GM18517 (cell line): ENCODE results near the gene CLEC4E.
A peak's percentile ranks its signal among the peaks of the same experiment; 100 is the strongest.
"Not testable (repeated sequence)": the region's sequence is repeated elsewhere in the genome, so short reads cannot be mapped to it uniquely, and the experiment has no call there.

ENCODE experiments used
- ATAC-seq: cut with Tn5 transposase; IDR thresholded peaks from one replicate; pipeline ENCODE4 v1.9.1; 2021; ENCODE audit warnings: mild to moderate bottlenecking, moderate library complexity; ENCODE audit not compliant: unreplicated experiment

CLEC4E gene

DNA sequence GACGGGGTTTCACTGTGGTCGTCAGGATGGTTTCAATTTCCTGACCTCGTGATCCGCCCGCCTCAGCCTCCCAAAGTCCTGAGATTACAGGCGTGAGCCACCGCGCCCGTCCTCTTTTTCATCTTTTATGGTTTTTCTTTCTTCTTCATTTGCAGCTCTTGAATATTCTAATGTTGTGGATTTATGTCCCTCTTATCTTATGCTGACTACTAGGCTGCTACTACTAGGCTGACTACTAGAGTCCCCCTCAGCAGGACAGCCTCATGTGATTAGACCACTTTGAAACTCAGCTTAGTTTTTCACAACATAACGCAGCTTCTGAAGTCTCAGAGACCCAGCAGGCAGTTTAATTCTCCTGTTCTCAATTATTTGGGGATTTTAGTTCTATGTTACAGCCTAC is 857 bp upstream of the CLEC4E start:
- no peak for ATAC-seq

DNA sequence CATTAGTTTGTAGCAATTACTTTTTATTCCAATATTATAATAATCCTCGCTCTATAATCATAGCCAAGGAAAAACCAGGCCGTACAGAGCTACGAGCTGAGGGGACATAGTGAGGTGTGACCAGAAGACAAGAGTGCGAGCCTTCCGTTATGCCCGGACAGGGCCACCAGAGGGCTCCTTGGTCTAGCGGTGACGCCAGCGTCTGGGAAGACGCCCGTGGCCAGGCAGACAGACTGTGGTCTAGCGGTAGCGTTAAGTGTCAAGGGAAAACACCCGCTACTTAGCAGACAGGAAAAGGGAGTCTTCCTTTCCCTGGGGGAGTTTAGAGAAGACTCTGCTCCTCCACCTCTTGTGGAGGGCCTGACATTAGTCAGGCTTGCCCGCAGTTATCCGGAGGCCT is 2.9 kb downstream of the CLEC4E start:
- not testable (repeated sequence) for ATAC-seq

DNA sequence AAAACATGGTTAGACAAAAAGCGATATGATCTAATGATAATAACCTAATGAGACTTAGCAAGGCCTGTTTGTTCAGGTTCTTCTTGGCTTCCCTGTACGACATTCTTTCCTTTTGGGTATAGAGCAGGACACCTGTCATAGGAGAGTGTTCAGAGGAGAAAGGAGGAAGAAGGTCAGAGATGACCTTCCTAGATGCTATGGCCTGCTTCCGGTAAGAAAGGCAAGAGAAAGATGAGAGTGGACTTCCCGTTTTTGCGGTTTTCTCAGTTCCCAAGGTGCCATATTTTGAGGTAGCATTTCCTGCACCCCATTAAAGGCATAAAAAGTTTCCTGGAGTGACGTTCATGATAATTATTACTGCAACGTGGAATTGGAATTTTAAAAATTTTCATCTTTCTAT is 8.7 kb downstream of the CLEC4E start:
- ATAC-seq = no peak

DNA sequence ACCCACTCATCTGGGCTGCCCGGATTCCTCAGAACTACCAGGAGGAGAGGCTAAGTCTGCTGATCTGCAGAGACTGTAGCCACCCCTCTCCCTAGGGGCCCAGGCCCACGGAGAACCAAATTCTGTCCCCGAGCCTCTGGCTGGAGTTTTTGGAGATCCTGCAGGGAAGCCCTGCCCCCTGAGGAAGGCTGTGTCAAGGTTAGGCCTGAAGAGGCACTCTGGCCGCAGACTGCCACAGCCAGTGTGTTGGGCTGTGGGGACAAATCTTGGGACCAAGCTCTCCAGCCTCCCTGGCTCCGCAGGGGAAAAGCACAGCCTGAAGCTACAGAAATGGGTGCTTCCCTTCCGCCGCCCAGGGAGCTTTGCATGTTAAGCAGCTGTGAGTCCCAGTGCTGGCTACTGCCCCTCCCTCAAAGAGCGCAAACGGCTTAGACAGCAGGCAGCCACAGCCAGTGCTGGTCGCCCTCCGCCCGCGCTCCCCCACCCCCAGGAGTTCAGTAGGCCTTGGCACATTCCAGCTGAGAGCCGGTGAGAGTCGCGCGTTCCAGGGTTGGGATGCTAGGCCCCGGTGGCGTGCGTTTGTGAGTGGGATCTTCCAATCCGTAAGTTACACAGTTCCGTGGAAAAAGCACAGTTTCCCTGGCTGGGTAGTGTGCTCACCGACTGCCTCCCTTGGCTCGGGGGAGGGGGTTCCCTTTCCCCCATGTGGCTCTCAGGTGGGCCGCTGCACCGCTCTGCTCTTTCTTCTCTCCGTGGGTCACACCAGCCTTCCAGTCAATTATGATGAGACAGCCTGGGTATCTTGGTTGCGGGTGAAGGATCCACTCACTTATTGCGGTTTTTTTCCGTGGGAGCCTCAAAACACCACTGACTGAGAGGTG is 13.2 kb downstream of the CLEC4E start:
- no peak for ATAC-seq

DNA sequence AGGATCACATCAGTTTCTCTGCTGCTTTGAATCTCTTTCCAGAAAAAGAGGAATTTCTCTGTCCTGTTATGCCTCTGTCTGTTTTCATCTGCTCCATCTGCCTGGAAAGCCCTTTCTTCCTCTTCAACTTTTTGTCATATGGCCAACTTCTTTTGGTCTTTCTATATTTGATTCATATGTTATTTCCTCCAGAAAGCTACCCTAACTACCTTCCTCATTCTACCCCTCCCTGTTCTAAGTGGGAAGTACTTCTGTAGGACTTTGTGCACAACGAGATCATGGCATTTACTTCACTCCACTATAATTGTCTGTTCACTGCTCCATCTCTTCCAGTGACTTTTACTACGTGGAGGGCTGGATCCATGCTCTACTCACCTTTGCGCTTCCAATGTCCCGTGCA is 21.5 kb downstream of the CLEC4E start:
- ATAC-seq = no peak

DNA sequence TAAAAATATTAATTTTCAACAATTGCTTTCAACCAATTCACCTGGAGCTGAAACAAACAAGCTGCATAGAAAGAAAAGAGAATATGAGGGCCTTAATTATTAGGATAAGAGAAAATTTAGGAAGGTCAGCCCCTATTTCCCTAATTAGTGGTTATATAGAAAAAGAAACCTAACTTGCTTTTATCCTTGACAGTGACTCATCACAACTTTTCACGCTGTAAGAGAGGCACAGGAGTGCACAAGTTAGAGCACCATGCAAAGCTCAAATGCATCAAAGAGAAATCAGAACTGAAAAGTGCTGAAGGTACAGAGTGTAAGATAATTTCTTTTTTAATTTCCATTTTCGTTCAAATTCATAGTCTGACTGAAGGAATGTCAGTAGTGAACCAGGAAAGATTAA is 22.7 kb downstream of the CLEC4E start:
- no peak for ATAC-seq

DNA sequence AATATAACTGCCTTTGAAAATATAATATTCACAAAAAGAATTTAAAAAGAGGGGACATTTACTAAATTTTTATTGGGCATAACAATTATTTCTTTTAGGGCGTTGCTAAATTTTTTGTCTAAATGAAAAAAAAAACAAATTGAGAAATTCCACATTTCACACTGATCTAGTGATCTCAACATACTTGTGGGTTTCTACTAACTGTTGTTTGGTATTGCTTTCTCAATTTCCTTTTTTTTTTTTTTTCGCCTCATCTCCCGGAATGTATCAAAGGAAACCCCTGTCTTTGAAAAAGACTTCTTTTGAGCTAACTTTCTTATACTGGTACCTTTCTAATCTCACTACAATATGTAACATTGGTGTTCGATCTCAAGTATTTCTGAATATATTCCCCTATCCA is 27.4 kb downstream of the CLEC4E start, which contains the start of gene CLEC4D:
CLEC4D (plus strand) TSS at position 248 of the 400 bp plus-strand sequence. CDS start 230 bp downstream, outside the sequence.
- ATAC-seq = no peak

DNA sequence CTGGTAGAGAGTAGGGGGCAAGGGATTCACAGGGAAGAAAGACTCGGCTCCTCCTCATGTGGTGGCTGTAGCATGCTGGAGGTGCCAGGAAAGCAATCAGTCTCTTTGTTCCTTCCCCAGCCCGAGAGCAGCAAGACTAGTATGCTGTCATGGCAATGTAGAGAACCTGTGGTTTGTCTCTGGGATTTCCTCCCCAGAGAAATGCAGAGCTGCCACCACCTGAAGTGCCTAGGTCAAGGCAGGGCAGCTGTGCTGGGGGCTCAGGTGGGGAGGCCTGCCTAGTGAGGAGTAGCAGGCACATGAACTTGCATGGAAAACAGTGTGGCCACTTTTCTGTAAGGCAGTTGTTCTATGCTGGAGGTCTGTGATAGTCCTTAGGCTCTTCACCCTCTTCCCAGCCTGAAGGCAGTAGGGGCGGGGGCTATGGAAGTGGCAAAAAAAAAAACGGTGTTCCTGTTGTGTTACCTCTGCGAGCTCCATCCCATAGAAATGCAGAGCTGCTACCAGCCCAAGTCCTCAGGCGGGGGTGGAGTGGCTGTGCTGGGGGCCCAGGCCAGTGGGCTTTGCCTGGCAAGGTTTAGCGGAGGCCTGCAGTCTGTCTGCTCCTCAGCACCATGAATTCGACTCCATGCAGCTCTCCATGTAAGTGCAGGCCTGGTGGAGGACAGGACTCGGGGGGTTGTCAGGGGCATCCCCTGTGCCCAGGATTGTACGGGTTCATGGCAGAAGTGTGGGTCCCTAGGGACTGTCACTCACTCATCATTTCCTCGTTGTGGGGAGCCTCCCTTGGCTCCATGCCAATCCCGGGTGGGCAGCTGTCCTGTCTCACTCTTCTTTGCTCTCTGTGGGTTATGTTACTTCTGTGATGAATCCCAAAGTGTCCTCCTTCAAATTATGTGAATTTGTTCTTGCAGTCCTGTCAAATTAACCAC is 31.5 kb downstream of the CLEC4E start:
- no peak for ATAC-seq

DNA sequence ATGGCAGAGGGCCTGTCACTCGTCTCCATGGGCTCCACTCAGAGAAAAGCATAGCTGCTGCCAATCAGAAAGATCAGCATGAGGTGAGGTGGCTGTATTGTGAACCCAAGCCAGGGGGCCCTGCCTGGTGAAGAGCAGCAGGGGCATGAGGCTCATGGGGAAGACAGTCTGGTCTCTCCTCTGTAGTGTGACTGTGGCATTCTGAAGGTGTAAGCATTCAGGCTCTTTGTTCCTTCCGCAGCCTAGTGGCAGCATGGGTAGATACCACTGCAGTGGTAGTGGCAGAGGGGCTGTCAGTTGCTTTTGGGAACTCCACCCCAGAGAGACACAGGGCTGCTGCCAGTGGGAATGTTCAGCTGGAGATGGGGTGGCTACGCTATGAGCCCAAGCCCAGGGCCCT is 32.5 kb downstream of the CLEC4E start:
- no peak for ATAC-seq

DNA sequence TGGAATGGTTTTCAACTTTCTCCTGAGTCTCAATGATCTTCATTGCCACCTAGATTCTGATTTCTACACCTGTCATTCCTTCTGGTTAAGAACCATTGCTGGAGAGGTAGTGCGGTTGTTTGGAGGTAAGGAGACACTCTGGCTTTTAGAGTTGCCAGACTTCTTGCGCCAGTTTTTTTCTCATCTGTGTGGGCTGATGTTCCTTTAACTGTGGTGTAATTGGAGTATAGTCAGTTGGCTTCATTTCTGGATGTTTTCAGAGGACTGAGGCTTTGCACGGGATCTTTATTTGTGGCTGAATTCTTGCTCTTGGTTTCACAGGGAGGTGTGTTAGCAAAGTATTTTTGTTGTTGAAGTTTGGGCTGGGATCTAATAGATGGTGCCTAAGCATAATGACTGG is 33.1 kb downstream of the CLEC4E start:
- no peak for ATAC-seq

DNA sequence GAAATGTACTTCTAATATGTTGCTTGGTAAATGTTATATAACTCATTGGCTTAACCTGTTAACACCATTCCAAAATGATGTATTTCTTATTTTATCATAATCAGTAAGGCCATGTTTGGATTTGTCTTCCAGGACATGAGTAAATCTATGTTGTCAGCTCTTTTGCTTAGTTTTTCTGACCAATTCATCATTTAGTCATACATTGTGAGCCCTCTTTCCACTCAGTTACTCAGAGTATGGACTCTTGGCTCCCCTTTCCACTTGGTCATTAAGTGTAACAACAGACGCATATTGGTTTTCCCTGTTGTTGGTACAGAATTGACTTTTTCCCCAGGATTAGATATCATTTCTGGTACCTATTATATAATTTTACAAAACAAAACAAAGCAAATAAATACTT is 36.4 kb downstream of the CLEC4E start:
- ATAC-seq = no peak

DNA sequence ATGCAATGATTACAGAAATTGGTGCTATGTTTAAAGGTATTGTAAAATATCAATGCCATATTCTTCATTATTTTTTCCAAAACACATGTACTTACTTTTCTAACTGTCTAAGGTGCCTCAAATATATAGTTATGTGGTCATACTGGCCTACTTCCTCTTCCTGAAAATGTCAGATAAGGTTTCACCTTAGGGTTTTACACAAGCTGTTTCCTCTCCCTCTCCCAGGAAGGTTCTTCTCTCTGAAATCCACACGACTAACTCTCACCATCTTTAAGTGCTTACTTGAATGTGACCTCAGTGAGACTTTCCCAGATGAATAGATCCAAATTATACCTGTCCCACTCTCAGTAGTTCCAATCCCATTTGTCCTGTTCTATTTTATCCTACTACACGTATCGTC is 39.0 kb downstream of the CLEC4E start:
- ATAC-seq = no peak

DNA sequence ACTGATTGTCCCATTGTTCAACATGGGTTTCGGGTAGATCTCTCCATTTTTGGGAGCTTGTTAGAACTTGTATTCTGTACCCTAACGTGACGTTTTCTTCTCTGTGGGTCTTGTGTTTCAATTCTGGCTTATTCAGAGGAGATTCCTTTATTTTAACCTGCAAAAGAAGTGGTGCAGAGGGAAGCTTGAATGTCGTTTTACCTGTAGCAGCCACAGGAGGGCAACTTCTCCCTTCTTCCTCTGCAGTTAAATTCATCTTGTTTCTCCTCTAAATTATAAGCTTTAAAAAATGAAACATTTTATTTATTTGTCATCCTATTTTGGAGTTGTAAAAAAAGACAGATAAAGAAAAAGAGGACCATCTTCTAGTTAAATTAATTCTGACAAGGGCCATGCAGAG is 41.1 kb downstream of the CLEC4E start:
- ATAC-seq = no peak

DNA sequence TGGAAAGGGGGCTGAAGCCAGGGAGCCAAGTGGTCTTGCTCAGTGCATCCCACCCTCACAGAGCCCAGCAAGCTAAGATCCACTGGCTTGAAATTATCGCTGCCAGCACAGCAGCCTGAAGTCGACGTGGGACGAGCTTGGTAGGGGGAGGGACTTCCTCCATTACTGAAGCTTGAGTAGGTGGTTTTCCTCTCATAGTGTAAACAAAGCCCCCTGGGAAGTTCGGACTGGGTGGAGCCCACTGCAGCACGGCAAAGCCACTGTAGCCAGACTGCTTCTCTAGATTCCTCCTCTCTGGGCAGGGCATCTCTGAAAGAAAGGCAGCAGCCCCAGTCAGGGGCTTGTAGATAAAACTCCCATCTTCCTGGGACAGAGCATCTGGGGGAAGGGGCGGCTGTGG is 44.6 kb downstream of the CLEC4E start:
- ATAC-seq = not testable (repeated sequence)

DNA sequence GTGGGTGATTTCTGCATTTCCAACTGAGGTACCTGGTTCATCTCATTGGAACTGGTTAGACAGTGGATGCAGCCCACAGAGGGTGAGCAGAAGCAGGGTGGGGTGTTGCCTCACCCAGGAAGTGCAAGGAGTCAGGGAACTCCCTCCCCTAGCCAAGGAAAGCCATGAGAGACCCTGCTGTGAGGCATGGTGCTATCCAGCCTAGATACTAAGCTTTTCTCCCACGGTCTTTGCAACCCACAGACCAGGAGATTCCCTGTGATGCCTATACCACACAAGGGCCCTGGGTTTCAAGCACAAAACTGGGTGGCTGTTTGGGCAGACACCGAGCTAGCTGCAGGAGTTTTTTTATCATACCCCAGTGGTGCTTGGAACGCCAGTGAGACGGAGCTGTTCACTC is 45.0 kb downstream of the CLEC4E start:
- ATAC-seq = not testable (repeated sequence)

DNA sequence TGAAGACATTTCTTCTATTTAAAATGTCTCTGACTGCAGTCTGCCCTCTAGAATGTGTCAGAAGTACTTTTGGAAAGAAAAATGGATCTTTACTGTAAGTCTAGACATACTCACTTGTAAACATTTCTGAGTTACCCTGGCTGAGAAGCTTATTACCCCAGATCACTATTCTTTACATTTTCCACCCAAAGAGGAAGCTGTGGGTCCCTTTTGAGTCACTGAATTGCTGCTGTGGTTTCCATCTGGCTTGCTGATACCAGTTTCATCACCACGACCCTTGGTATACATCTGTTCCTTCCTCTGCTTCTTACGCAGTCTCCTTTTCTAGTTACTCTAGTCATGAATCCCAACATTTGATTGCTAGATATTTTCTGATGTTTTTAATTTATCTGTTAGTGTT is 47.6 kb downstream of the CLEC4E start:
- ATAC-seq = peak; percentile 98

DNA sequence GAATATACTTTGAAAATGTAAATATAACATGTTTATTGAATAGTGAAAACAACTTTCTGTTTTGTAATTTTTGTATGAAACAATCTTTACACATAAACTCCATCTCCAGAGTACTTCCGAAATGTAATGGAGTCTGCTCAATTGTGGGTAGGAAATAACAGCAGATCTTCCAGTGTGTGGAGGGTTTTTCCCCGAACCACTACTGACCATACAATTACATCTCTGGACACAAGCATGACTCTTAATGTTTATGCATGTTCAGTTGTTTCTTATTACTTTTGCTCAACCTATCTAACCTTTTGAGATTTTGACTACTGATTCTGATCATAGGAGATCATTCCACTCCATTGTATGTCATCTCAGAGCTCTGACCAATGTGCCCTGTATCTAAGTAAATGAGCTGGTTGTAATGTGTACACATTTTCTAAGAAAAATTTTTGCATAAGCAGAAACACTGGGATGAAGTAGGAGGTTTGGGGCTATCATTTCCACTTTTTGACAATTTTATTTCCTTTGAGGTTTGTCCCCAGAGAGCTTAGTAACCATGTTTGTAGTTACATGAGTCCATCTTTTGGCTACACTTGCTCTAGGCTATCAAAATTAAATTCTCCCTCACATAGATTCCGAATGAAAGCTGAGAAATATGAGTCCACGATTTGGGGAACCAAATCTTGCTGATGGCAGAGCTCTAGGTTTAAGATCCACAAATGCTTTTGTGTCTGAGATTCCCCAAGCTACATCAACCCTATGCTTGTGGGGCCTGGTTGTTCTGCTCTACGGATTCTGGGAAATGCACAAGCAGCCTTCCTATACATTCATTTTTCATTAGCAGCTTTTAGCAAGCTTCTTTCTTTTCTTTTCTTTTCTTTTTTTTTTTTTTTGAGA is 48.8 kb downstream of the CLEC4E start:
- no peak for ATAC-seq
